A673 (cell line): ENCODE measurements around the gene DDX54.

Experiments
- EZH2 ChIP-seq: fragments of 200-600 bp; sonication (generic); IDR thresholded peaks from 2 replicates; pipeline ENCODE4 v1.6.1; 2017; ENCODE audit warnings: borderline replicate concordance, low read depth, mild to moderate bottlenecking, mixed read lengths, antibody characterized with exemption, low read length; ENCODE audit not compliant: poor library complexity, severe bottlenecking
- TF ChIP-seq, protein P1 (sequence below): fragments of 300-800, 200-600 bp; sonication (generic); conservative IDR thresholded peaks from 2 replicates; pipeline ENCODE4 v1.5.1; 2017; ENCODE audit warnings: low read depth, mild to moderate bottlenecking, antibody characterized with exemption, low read length, moderate library complexity, mixed read lengths

GRCh38 chr12:113114447-113115178 lies 70.7 kb downstream of the DDX54 start:
- TF ChIP-seq, protein P1, sequence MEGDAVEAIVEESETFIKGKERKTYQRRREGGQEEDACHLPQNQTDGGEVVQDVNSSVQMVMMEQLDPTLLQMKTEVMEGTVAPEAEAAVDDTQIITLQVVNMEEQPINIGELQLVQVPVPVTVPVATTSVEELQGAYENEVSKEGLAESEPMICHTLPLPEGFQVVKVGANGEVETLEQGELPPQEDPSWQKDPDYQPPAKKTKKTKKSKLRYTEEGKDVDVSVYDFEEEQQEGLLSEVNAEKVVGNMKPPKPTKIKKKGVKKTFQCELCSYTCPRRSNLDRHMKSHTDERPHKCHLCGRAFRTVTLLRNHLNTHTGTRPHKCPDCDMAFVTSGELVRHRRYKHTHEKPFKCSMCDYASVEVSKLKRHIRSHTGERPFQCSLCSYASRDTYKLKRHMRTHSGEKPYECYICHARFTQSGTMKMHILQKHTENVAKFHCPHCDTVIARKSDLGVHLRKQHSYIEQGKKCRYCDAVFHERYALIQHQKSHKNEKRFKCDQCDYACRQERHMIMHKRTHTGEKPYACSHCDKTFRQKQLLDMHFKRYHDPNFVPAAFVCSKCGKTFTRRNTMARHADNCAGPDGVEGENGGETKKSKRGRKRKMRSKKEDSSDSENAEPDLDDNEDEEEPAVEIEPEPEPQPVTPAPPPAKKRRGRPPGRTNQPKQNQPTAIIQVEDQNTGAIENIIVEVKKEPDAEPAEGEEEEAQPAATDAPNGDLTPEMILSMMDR = no peak
- no peak for TF ChIP-seq EZH2
